NCI-H82 (cell line): ENCODE data around the gene CBX2.

Experiments used
- DNase-seq: peaks from one replicate; lab custom pipeline; 2025; lab: John Stamatoyannopoulos, UW

Gene CBX2

DNA sequence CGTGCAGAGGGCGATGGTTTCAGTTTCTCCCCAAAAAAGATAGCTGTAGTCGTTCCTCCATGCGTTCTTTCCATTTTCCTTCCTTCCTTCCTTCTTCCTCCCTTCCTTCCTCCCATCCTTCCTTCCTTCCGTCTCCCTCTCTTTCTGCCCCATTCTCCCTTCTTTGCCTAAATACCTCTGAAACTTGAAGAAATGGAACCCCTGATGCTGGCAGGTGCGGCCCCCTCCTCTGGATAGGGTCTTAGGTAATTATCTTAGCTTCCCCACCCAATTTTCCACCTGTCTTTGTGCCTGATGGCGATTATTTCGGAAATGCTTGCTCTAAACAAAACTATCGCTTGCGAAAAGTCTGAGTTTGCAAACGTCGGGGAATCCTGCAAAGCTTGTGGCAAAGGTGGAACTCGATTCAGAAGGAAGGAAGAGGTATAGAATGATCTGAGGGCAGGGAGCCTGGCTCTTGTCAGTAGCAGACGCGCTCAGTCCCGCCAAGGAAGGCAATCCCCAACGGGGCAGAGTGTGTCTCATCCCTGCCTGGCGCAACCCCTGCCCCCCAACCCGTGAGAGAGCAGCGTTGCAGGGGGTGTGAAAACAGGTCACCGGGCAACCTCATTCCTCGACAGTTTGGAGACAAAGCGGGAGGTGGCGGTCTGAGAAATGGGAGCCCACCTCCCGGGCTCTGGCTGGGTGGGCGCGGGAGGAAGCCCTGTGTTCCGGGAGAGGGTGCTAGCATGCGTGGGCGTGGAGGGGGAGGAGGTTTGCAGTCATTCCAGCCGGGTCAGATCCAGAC is 21.8 kb downstream of the CBX2 start:
- DNase-seq, result peak; percentile 27

DNA sequence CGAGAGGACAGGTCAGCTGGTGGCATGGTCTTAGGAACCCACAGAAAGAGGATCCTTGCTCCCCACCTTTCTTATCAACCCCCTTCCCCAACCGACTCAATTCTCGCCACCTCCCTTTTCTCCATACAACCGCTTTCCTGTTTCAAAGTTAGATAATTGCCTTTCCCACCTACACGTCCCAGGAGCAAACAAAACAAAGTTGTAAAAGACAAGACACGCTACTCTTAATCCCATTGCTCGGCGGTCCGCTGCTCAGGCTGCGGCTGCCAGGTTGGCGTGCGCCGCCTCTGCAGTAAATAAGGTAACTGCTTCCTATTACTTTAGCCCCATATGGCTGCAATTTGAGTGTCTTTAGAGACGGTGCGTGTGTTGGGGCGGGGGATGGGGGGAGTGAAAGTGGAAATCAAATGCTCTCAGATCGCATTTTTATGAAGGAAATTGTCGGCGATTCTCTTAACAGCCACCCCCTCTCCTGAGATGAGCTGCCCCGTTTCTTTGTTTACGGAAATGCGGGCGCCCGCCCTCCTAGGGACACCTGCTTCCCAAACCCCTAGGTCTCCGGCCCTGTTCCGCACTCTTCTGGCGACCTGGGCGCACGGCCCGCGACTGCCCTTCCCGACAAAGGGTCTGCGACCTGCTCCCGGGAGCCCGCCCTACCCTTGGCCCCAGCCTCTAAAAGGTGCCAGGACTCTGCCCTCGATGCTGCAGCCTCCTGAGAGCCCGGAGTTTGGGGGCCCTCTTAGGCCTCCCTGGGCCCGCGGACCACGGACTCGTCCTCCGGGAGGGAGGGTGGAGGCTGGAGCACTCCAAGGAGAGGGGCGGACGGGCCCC is 22.6 kb downstream of the CBX2 start:
- peak; percentile 90 for DNase-seq

DNA sequence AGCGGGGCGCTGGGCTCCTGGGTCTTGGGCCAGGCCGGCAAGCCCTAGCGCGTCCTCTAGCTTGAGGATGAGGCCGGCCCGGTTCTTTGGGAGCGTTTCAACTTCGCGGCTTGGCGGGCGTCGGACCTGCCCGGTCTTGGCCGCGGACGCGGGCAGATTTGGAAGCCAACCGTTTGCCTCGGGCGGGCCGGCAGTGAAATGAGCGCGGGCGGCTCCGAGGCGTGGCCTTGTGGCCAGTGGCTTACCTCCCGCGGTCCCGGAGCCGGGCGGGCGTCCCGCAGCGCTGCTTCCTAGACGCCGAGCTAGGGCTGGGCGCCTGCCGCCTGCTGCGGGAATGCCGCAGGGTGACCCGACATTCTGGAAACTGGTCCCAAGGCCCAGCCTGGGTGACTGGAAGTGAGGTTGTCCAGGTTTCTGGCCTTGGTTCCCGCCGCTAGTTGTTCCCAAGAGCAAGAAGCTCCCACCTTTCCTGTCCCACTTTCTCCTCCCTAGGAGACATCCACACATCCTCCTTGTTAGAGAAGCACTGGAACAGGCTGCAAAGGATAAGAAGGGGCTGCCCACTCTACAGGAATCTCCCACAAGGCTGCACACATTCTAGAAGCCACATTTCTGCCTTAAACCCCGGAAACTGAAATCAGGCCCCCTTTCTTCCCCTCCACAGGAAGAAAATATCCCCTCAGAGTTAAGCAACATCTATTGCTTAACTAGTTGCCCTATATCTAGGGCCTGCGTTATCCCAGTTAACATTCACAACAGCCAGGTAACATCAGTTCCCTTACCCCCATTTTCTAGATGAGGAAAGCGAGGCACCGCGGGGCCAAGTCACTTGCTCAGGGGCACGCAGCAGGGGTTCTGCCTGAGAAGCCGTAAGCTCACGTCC is 23.4 kb downstream of the CBX2 start:
- peak; percentile 22 for DNase-seq

DNA sequence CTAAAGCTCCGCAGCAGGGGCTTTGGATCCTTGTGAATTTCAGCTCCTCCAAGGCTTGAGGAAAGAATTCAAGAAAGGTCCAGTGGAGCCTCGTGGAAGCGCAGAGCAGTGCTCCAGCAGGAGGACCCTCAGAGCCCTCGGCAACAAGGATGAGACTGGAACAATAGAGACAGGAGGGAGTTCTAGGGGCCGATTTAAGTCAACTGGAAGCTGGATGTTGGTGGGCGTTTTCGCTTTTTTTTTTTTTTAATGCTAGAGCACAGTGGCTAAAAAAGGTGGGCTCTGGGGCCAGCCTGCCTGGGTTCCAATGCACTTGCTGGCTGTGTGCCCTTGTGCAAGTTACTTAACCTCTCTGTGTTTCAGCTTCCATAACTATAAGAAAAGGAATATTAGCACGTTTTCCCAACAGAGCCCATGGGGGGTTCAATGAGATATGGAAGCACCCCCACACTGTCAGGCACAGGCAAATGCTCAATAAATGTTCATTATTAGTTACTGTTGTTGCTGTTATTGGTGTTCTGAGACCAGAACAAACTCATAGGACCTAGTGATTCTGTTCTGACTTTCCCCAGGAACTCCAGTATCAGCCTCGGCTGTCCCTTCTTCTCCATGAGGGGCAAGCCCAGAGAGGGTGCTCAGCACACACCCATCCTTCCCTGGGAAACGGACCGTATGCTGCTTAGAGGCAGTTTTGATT is 24.2 kb downstream of the CBX2 start:
- DNase-seq, result no peak

DNA sequence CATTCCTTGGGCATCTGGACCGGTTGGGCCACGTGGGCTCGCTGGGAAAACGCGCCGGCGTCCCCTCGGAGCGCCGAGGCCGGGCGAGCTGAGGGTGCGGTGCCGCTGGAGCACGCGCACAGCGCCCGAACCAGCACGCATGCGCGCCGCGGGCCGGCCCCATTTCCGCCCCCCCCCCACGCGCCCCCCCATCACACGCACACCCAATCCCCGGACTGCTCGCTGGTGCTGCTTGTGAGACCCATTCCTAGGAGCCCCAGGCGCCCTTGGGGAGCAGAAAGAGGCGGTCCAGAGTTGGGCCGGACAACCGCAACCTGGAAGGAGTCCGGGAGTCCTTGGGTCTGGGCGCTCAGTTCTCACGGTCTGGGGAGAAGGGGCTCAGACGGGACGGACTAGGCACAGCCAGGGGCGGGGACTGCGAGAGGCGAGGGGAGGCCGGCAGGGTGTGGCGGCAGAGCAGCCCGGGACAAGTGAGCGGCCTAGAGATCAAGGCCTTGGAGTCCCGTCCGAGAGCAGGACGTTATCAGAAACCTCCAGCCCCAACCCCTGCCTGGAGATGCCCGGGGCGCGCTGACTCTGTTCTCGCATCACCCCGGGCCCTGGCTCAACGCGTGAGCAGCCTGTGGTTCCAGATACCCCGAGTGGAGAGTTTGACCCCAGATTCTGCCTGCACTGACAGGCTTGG is 24.9 kb downstream of the CBX2 start:
- peak; percentile 25 for DNase-seq

DNA sequence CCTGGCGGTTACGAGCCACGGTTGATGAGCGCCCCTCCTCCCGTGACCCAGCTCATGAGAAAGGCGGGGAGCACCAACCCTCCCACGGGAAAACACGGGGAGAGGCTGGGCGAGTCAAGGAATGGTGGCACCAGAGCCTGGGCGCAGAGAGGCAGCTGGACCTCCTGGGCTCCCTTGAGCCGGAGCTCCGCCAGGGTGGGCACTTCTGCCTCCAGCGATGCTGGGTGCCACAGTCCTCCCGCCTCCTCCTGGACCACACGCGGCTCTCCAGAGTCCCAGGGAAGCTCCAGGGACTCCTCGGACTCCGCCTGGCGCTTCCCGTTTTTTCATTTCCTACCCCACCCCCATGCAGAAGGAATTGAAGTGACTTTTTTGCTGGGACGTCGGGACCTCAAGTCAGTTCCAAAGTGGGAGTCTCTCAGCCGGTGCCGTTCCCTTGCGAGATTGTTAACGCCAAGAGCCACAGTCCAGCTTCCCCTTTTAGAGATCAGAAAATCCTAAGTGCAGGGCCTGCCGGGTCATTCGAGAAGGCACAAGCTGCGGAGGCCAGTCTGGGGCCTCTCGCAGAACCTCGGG is 25.6 kb downstream of the CBX2 start:
- peak; percentile 21 for DNase-seq

DNA sequence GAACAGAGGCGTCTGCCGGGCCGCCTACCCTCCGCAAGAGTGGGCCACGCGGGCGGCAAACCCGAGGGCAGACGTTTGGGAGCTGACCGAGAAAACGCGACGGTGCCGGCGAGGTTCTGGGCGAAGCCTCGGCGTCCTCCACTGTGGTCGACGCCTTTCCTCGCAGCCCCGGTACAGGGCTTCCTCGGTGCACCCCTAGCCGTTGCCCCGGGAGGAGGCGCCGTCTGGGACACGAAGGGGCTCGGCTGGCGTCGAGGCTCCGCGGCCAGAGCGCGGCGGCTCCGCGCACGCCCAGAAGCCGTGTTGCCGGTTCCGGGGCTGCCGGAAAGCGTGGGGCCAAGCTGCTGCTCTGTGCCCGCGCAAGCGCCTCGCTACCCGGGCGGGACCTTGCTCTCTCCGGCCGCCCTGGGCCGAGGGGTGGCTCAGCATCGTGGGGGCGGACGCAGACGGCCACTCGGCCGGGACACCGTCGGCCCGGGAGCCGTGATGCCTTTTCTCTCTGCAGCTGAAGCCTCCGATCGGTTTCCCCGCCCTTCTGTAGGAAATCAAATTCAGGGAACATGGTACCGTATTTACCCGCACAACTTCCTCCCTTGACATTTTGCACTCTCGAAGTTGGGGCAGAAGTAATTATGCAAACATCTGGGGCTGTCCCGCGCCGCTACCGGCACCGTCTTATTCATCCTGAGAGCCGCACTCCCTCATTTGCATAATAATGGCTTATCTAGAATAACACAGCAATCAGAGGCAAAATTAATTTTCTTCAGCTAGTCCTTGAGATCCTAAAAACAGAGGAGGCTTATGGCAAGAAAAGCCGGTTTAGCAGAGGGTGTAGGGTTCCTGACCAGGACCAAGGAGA is 26.3 kb downstream of the CBX2 start:
- peak; percentile 71 for DNase-seq

DNA sequence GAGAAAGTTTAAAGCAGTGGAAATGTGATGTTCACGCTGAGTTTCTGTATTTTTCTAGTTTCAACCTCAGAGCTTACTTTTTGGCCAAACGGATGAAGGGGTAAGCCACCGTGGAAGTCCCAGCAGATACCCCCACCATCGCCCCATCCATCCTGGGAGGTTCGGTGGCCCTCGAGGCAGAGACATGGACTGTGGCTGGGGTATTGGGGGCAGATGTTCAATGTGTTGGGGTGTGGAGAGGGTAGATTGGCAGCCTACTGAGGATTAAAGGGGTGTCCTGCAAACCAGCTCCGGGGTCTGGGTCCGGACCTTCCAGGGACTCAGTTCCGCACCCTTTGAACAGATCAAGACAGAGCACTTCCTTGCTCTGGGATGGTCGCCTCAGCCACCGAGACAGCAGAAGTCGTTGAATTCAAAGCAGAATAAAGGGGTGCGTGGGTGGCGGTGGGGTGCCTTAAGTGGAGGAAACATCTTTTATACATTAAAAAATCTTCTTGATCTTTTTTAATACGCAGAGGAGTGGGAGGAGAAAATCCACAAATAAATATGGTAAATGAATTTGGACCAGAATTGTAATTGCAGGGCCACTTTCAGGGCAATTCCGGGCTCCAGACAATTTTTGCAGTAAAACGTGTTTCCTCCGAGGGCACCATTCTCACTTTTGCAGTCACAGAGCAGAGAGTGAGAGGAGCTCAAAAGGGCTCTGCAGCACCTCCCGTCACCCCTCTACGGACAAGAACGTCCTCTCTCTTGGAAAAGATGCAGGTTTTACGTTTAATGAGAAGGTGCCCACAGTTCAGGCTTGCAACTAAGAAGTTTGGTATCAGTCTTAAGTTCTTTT is 27.1 kb downstream of the CBX2 start:
- no peak for DNase-seq

DNA sequence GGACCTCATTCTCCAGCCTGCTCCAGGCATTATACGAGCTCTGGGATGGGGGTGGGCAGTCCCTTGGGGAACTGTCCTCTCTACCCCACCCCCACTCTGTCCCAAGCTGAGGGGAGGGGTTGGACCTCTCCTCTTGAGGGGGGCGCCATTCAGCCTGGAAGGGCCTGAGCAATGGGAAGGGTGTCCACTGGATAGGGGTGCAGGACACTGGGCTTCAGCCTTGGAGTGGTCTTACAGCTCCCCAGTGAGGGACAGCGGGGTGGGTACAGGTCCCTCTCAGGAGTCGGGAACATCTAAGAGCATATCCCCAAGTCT is 28.5 kb downstream of the CBX2 start:
- no peak for DNase-seq

DNA sequence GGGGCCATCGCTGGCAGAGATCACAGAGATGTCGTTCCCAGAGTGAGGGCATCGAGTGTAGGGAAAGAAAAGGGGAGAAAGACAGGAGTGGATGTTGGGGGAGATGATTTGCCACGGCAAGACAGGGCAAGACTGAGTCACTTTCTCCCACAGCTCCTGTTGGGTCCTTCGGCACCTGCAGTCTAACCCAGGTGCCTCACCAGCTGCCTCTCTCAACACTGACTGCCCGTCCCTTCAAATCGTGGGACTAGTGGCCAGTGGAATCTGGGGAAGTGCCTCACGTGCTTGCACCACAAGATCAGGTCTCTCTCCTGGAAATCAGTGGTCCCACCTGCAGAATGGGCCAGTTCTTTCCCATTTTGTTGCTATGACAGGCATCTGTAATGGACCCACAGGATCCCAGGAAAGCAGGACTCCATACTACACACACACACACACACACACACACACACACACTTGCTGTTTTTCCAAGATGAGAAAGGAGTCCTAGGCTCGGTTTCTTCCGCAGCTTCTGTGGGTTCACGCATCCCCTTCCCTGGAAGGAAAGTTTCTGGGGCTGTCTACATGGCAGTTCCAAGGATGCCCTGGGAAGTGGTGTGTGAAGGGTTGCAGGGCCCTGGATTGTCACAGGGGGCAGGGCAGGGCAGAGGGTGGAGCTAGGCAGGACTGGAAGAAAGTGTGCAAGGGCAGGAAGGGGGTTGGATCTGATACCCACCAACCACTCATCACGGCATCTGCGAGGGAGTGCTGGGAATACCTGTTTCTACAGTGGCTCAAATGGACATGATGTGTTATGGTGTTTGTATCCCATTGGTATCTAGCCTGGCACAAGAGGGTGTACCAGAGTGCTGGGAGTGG is 29.1 kb downstream of the CBX2 start:
- peak; percentile 21 for DNase-seq

DNA sequence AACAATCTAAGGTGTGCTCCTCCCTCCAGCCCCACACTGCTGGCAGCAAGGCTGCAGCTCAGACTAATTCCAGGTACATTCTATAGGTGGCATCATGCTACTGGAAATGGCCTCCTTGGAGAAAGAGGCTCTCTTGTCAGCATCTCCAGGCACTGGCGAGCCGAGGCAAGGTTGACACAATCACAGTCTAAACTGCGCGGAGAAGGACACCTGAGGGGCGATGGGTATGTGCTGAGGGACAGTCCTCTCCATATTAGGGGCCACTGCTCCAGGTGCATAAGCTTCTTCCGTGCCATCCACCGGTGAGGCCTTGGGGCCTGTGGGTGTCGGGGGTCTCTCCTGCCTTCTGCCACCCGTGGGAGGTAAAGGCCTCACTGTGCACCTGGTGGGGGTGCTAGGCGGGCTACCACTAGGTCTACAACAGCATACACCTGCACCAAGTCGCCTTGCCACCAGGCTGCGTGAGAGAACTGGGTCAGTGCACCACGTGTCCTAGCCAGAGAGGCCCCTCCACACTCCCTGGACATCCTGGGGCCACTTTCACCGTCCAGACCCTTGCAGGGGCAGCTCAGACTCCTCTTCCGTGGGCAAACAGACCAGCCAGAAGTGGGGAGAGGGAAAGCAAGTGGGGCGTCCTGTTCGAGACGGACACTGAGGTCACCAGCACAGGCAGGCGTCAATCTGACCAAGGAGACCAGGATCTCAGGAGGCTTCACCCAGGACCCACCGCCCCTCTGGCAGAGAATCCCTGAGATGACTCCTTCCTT is 31.0 kb downstream of the CBX2 start:
- peak; percentile 54 for DNase-seq

DNA sequence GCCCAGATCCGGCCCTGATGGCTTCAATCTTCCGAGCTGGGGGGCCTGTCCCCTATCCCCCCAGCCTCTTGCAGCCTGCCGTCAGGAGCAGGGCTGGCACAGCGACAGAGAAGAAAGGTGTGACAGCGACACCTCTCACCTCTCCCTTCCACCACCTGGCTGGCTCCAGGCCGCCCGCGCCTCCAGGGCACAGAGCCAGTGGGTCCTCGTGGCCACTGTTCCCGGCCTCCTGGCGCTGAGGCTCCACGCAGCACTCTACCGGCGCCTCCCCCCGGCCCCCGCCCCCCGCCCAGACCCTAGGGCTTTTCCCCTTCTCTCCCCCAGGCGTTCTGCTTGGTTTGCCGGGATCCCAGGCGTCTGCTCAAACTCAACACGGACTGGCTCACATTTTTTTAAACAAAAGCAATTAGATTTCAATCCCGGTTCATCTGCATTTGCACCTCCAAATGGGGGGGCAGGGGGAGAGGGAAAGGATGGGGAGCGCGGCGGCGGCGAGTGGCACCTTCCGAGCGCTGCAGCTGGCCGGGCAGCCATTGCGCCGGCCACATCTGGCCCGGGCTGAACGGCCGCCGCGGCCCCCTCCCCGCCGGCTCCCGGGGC is 31.7 kb downstream of the CBX2 start:
- no peak for DNase-seq

DNA sequence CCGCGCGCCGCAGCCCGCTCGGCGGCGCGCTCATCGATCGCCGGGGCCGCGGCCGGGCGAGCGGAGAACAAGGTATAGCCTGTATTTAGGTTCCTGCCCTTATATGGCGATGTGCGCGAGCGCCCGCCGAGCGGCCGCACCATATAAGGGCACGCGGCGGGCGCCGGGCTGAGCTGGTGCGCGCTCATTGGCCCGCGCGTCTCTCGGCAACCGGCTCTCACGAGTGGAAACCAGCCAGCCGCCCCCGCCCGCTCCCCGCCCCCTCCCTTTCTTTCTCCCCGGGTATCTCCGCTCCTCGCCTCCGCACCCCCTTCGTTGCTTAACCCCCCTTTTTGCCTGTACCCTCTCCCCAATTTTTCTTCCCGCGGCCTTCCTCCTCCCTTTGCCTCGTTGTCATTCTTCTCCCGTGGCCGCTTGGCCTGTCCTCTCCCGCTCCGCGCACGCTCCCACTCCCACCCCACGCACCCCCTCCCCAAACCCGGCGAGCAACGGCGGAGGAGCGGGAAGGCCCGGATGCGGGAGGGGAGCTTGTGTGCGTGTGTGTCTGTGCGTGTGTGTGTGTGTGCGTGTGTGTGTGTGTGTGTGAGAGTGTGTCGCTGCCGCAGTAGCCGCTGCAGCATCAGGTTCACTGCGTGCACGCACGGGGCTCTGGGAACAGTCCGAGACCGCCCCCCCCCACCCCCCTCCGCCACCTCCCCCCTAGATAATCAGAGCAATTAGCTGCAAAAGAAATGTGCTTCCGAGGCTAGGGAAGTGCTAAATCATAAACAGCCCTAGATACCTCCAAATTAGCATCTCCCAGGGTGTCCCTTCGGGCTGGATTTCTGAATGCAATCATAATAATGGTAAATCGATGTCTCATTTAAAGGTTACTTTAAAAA is 32.4 kb downstream of the CBX2 start:
- DNase-seq, result peak; percentile 97

DNA sequence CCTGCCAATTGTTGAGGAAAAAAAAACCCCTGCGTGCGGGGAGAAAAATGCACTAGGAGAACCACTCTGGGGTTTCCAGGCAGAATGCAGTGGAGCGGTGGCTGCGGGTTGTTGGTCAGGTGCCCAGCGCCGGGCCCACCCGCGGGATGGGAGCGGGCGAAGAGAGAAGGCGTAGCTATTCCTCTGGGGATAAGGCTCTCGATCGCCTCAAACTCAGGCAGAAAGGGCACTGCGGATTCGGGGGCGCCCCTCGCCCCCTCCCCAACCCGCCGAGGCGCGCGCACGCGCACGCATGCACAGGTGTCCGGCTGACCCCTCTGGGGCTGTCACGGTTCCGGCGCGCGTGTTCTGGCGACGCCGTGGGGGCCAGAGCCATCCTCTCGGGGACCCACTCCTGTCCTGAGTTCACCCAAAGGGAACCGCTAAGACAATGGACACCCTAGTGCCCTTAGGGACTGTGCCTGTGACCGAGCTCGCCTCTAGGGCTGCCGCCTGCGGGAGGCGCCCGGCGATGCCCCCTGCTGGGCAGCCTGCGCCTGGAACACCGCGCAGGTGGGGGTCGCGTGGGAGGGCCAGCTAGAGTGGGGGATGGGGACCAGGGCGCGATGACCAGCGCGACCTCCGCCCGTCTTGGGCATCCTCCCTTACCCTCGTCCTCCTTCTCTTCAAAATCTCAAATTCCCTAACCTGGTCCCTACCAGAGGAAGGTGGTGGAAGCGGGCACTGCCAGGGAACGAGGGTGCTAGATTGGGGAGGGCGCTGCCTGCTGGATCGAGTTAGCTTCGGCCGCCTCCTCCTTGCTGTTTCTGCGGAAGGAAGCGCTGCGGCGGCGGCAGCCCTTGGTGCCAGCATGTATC is 33.3 kb downstream of the CBX2 start:
- peak; percentile 83 for DNase-seq

DNA sequence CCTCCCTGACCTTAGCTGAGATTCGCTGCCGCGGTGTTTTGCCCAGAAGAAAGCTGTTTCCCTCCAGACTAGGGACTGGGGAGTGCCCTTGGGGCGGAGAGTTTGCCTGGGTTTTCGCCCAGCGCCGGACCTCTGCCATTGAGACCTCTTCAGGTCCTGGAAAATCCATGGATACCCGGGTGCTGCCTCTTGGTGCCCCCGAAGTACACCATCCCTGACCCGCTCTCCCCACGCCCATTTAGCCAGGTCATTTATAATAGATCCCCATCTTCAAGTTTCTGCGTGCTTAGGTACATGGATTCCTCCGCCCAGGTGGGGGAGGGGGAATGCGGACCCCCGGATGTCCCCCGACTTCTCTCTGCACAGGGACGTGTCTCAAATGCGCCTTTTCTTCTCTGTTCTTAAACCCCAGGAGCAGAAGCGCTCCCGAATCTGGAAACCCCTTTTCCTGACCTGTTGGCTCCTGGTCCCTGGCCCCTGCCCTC is 34.0 kb downstream of the CBX2 start:
- peak; percentile 49 for DNase-seq
